ENCODE measurements around the gene ATG16L2.
"Not testable (repeated sequence)": the region's sequence is repeated elsewhere in the genome, so short reads cannot be mapped to it uniquely, and the experiment has no call there.

ATG16L2 gene

GRCh38 chr11:72826191-72826941 is 12.2 kb downstream of the ATG16L2 start:
- no peak for DNase-seq

- DNase-seq, result no peak
Measured at GRCh38 chr11:72826942-72827480, 12.8 kb downstream of the ATG16L2 start.

- not testable (repeated sequence) for DNase-seq
Measured at GRCh38 chr11:72827656-72828055, 13.4 kb downstream of the ATG16L2 start.

GRCh38 chr11:72828081-72828567 is 13.9 kb downstream of the ATG16L2 start:
- DNase-seq, result no peak

GRCh38 chr11:72828692-72829101 is 14.5 kb downstream of the ATG16L2 start:
- DNase-seq, result no peak

- no peak for DNase-seq
Measured at GRCh38 chr11:72829178-72829577, 15.0 kb downstream of the ATG16L2 start.

GRCh38 chr11:72829884-72830533 is 15.8 kb downstream of the ATG16L2 start:
- DNase-seq, result no peak

GRCh38 chr11:72831521-72832300 is 17.5 kb downstream of the ATG16L2 start:
- DNase-seq, result no peak

GRCh38 chr11:72832301-72833082 is 18.3 kb downstream of the ATG16L2 start:
- no peak for DNase-seq

GRCh38 chr11:72833083-72833733 is 19.0 kb downstream of the ATG16L2 start:
- no peak for DNase-seq

GRCh38 chr11:72833811-72834493 is 19.7 kb downstream of the ATG16L2 start:
- DNase-seq, result no peak

GRCh38 chr11:72834905-72835304 is 20.7 kb downstream of the ATG16L2 start:
- DNase-seq, result no peak

GRCh38 chr11:72836111-72836510 is 21.9 kb downstream of the ATG16L2 start:
- DNase-seq, result no peak

- no peak for DNase-seq
Measured at GRCh38 chr11:72838691-72839305, 24.6 kb downstream of the ATG16L2 start.

GRCh38 chr11:72840780-72841179 is 26.6 kb downstream of the ATG16L2 start:
- no peak for DNase-seq

- no peak for DNase-seq
Measured at GRCh38 chr11:72841397-72841796, 27.2 kb downstream of the ATG16L2 start.

- no peak for DNase-seq
Measured at GRCh38 chr11:72842126-72842525, 27.9 kb downstream of the ATG16L2 start.

- DNase-seq, result no peak
Measured at GRCh38 chr11:72842653-72843330, 28.6 kb downstream of the ATG16L2 start.

GRCh38 chr11:72844356-72844755 is 30.1 kb downstream of the ATG16L2 start:
- no peak for DNase-seq

GRCh38 chr11:72848846-72849466 is 34.7 kb downstream of the ATG16L2 start:
- no peak for DNase-seq

Data from GF-D8 (cell line).